Psoas muscle (tissue), 8 donors: Measurements from ENCODE around the gene PTPN18. TPM values are rescaled to one million over a fixed set of nuclear protein-coding genes. Genes with fewer than 3 reads are reported as not detected.

Experiments
- ATAC-seq, 4 donors: fragments of 200-7000 bp; cut with Tn5 transposase; one replicate each; pipeline ENCODE4 v1.9.1; 2020; ENCODE audit warnings: moderate library complexity in 3 of 4, mild to moderate bottlenecking in 2 of 4
- DNase-seq, 2 donors: peaks; one replicate each; pipeline ENCODE4 v3.0.0-alpha.2; 2020
- H3K27ac ChIP-seq: fragments of 200-600 bp; one replicate; pipeline ENCODE4 v1.8.0; 2022
- H3K27me3 ChIP-seq, 3 donors: fragments of 200-600 bp in 1 of 3; one replicate each; pipeline versions ENCODE4 v1.6.1 to v1.8.0; 2013 to 2022; ENCODE audit warnings: low read length in 2 of 3, mild to moderate bottlenecking in 2 of 3, moderate library complexity in 1 of 3; ENCODE audit not compliant: insufficient read depth in 3 of 3
- H3K36me3 ChIP-seq, 2 donors: fragments of 200-600 bp in 1 of 2; one replicate each; pipeline versions ENCODE4 v1.6.1 to v1.8.0; 2013 to 2022; ENCODE audit warnings: low read depth in 1 of 2, mild to moderate bottlenecking in 1 of 2, moderate library complexity in 1 of 2; ENCODE audit not compliant: insufficient read depth in 1 of 2
- H3K4me1 ChIP-seq: fragments of 200-600 bp; one replicate; pipeline ENCODE4 v1.8.0; 2022
- H3K4me3 ChIP-seq: fragments of 200-600 bp; one replicate; pipeline ENCODE4 v1.8.0; 2022; ENCODE audit warnings: mild to moderate bottlenecking
- H3K9me3 ChIP-seq: fragments of 200-600 bp; one replicate; pipeline ENCODE4 v1.8.0; 2022
- WGBS, 3 donors: extraction: QIAGEN DNeasy Blood & Tissue Kit; methylation state at CpG; one replicate each; pipeline versions ENCODE4 v1.1.6 to v1.1.7; 2013; 5-methylcytosine and 5-hydroxymethylcytosine counted together
- intact Hi-C, 2 donors: fragments of 100-400 bp; cut with DNase I; formaldehyde crosslinking; loops; one replicate each; pipeline versions ENCODE4 v1.11.0 to v1.14.2; 2022
- polyA plus RNA-seq, 3 donors: library from polyadenylated mRNA; stranded (reverse); fragments of 200-250 nt; gene quantifications; one replicate each; pipeline ENCODE4 v1.2.3, GENCODE V29; 2013
- total RNA-seq, 4 donors: library from RNA; stranded (reverse); fragmentation: NEBNext Ultra II Directional in 2 of 4; extraction: Animal tissue kit (Norgen Biotek cat#: 25700) in 2 of 4; gene quantifications; one replicate each; pipeline versions ENCODE4 v1.2.1 to v1.2.4, GENCODE V29; 2021 to 2023
- TF ChIP-seq, protein P1 (sequence below): fragments of 200-600 bp; IDR thresholded peaks from one replicate; pipeline ENCODE4 v1.8.0; 2022; ENCODE audit warnings: antibody characterized with exemption
- donor health status: healthy with polysubstance abuse.
- donor health status: DM: no; HTN: no; CAD: no; lungs with moderate emphysema.
- donor health status: Bipolar disorder and iron deficiency.
- donor health status: healthy.
- donor health status: DM: yes; HTN: yes; CAD: no.
- donor health status: DM: no; HTN: no; CAD: no.
- donor health status: DM: no; HTN: no; CAD: no.
- donor health status: DM: yes; HTN: yes; CAD: no.

Gene PTPN18
- total and polyA plus RNA-seq, 7 donors, result 6.0 to 10.5 (median 8.6) TPM

DNA sequence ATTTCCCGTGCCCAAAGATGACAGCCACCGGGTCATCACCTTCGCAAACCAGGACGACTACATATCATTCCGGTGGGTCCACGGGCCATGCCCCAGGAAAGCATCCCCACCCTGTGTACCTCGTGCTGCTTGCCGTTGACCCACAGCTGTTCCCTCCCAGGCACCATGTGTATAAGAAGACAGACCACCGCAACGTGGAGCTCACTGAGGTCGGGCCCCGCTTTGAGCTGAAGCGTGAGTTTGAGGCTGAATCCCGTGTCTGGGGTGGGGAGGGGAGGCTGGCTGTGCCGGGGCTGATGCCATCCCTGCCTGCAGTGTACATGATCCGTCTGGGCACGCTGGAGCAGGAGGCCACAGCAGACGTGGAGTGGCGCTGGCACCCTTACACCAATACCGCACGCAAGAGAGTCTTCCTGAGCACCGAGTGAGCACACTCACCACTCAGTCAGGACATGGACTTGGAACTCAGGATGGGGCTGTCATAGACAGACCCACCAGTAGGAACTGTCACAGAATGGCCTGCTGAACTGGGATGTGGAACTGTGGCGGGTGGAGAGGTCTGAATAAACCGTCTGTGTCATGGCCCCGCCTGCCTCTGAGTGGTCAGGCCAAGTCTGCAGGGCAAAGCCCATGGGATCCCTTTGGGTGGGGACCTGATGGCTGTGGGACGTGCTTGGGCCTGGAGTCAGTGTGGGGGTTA lies 9.7 kb upstream of the PTPN18 start:
- TF ChIP-seq, protein P1, sequence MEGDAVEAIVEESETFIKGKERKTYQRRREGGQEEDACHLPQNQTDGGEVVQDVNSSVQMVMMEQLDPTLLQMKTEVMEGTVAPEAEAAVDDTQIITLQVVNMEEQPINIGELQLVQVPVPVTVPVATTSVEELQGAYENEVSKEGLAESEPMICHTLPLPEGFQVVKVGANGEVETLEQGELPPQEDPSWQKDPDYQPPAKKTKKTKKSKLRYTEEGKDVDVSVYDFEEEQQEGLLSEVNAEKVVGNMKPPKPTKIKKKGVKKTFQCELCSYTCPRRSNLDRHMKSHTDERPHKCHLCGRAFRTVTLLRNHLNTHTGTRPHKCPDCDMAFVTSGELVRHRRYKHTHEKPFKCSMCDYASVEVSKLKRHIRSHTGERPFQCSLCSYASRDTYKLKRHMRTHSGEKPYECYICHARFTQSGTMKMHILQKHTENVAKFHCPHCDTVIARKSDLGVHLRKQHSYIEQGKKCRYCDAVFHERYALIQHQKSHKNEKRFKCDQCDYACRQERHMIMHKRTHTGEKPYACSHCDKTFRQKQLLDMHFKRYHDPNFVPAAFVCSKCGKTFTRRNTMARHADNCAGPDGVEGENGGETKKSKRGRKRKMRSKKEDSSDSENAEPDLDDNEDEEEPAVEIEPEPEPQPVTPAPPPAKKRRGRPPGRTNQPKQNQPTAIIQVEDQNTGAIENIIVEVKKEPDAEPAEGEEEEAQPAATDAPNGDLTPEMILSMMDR, result no peak
- H3K4me1 ChIP-seq, result peaks cover 12% of the 10 kb centered on the region
- no peak overlapping the region for H3K27ac ChIP-seq
- H3K36me3 ChIP-seq, result peaks cover 12 to 54% of the 10 kb centered on the region in 2 donors
- no peaks in the 10 kb centered on the region for H3K9me3 ChIP-seq
- WGBS, 3 donors, result 92 to 95% (median 93%) methylated on average over 26 of the region's 26 CpGs
- H3K4me3 ChIP-seq, result no peak overlapping the region
- ATAC-seq, result no peak
- no peaks in the 10 kb centered on the region for H3K27me3 ChIP-seq
- DNase-seq, result no peak
- intact Hi-C loops, result no loop called here

DNA sequence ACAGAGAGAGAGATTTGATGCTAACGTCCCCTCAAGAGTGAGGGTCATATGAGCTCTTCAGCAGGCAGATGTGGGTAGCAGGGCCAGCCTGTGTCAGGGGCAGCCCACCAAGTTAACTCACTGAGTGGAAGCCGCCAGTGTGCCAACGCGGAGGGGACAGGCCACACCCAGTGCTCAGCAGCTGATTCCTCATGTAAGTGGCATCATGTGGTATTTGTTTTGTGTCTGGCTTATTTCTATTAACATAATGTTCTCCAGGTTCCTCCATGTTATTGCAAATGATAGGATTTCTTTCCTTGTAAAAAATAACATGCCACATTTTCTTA lies 9.2 kb upstream of the PTPN18 start:
- TF ChIP-seq, protein P1, result no peak
- H3K27ac ChIP-seq, result no peak overlapping the region
- peaks cover 12 to 54% of the 10 kb centered on the region in 2 donors for H3K36me3 ChIP-seq
- H3K9me3 ChIP-seq, result no peaks in the 10 kb centered on the region
- no peak overlapping the region for H3K4me3 ChIP-seq
- intact Hi-C loops, result no loop called here
- H3K27me3 ChIP-seq, result no peaks in the 10 kb centered on the region
- WGBS, 3 donors, result 71 to 74% (median 73%) methylated on average over 4 of the region's 4 CpGs
- DNase-seq (no peak), ATAC-seq (no peak)
- H3K4me1 ChIP-seq, result peaks cover 8% of the 10 kb centered on the region

DNA sequence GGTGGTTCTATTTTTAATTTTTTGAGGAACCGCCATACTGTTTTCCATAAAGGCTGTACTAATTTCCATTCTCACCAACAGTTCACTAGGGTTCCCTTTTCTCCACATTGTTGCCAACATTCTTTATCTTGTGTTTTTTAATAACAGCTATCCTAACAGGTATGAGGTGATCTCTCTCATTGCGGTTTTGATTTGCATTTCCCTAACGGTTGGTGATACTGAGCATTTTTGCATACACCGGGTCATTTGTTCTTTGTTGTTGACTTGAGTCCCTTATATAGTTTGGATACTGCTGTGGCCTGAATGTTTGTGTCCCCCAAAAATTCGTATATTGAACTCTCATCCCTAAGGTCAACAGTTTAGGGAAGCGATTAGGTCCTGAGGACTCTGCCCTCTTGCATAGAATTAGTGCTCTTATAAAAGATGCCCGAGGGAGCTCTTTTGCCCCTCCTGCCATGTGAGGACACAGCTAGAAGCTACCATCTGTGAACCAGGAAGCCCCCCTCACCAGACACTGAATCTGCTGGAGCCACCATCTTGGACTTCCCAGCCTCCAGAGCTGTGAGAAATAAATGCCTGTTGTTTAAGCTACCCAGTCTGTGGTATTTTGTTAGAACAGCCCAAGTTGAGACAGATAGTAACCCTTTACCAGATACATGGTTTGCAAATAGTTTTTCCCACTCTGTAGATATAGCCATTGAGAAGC lies 8.5 kb upstream of the PTPN18 start:
- 92 to 97% (median 94%) methylated on average over 7 of the region's 7 CpGs for WGBS, 3 donors
- peaks cover 12 to 54% of the 10 kb centered on the region in 2 donors for H3K36me3 ChIP-seq
- H3K27me3 ChIP-seq, result no peaks in the 10 kb centered on the region
- DNase-seq, result no peak
- H3K4me3 ChIP-seq, result no peak overlapping the region
- intact Hi-C loops, result no loop called here
- H3K27ac ChIP-seq, result no peak overlapping the region
- no peak for ATAC-seq
- no peaks in the 10 kb centered on the region for H3K9me3 ChIP-seq
- peaks cover 8% of the 10 kb centered on the region for H3K4me1 ChIP-seq
- TF ChIP-seq, protein P1, result no peak

DNA sequence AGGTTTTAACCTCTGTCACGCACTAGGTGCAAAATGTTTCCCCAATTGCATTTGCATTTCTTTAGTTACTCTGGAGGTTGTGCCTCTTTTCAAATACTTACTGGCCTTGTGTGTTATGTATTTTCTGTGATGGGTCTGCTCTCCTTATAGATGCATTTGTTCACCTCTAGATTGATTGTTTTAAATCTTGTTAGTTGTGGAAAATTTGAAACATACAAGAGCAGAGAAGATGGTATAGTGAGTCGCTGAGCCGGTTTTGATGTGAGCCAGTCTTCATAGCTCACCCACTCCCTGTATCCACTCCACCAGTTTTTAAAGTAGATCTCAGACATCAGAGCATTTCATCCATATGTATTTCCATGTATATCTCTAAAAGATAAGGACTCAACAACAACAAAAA lies 6.7 kb upstream of the PTPN18 start:
- peaks cover 3% of the 10 kb centered on the region for H3K4me1 ChIP-seq
- WGBS, 3 donors, result 89 to 94% (median 90%) methylated on average over 3 of the region's 3 CpGs
- no peaks in the 10 kb centered on the region for H3K27me3 ChIP-seq
- no peaks in the 10 kb centered on the region for H3K9me3 ChIP-seq
- intact Hi-C loops, result no loop called here
- peaks cover 12 to 54% of the 10 kb centered on the region in 2 donors for H3K36me3 ChIP-seq
- no peak overlapping the region for H3K4me3 ChIP-seq
- DNase-seq, result no peak
- no peak overlapping the region for H3K27ac ChIP-seq
- no peak for ATAC-seq
- TF ChIP-seq, protein P1, result no peak
